ENCODE data around the gene PLXNA4. TPM values are rescaled to one million over a fixed set of nuclear protein-coding genes. Genes with fewer than 3 reads are reported as not detected.

Gene PLXNA4
- total RNA-seq, 1 donor from 2014 or later: 3.5 TPM

- no peak overlapping the region for H3K27ac Mint-ChIP-seq (ENCODE audit: unreplicated experiment)
- DNase-seq (ENCODE audit: low spot score): no peak
- H3K4me3 Mint-ChIP-seq (ENCODE audit: unreplicated experiment): no peak overlapping the region
- H3K27me3 Mint-ChIP-seq (ENCODE audit: unreplicated experiment): no peaks in the 10 kb centered on the region
- H3K4me1 Mint-ChIP-seq (ENCODE audit: unreplicated experiment): peaks cover 6% of the 10 kb centered on the region
- no peak for TF ChIP-seq CTCF (IDR thresholded peaks at IDR 0.05; ENCODE audit: unreplicated experiment)
- no peaks in the 10 kb centered on the region for H3K9me3 Mint-ChIP-seq (ENCODE audit: unreplicated experiment)
- H3K36me3 Mint-ChIP-seq (ENCODE audit: low read depth, unreplicated experiment): no peaks in the 10 kb centered on the region
Measured at GRCh38 chr7:132416395-132416794, 159.9 kb downstream of the PLXNA4 start.

DNA sequence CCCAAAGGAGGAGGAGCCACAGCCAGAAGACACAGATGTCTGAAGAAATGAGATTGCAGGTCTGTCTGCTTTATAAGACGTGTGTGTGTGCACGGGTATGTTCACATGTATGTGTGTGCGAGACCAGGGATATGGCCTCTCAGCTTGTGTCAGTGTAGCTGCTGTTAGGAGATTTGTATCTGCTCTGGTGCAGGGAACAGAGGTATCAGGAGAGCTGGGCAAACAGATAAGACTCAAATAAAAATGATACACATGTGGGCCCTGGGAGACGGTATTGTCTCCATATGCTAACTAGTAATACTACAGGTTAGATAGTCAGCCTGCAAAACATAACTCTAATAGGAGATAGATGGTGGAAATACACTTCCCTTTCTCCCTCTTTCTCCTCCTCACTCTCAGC, 161.0 kb downstream of the PLXNA4 start:
- Mint-ChIP-seq H3K4me3 (ENCODE audit: unreplicated experiment) (no peak overlapping the region), H3K27me3 (ENCODE audit: unreplicated experiment) (no peaks in the 10 kb centered on the region), H3K4me1 (ENCODE audit: unreplicated experiment) (peaks cover 6% of the 10 kb centered on the region), H3K27ac (ENCODE audit: unreplicated experiment) (no peak overlapping the region), H3K9me3 (ENCODE audit: unreplicated experiment) (no peaks in the 10 kb centered on the region), H3K36me3 (ENCODE audit: low read depth, unreplicated experiment) (no peaks in the 10 kb centered on the region)
- DNase-seq (ENCODE audit: low spot score): no peak
- no peak for TF ChIP-seq CTCF (IDR thresholded peaks at IDR 0.05; ENCODE audit: unreplicated experiment)

GRCh38 chr7:132414857-132415256, 161.4 kb downstream of the PLXNA4 start:
- H3K4me1 Mint-ChIP-seq (ENCODE audit: unreplicated experiment): peaks cover 6% of the 10 kb centered on the region
- H3K27ac Mint-ChIP-seq (ENCODE audit: unreplicated experiment): no peak overlapping the region
- H3K27me3 Mint-ChIP-seq (ENCODE audit: unreplicated experiment): no peaks in the 10 kb centered on the region
- H3K36me3 Mint-ChIP-seq (ENCODE audit: low read depth, unreplicated experiment): no peaks in the 10 kb centered on the region
- no peak for DNase-seq (ENCODE audit: low spot score)
- no peak for TF ChIP-seq CTCF (IDR thresholded peaks at IDR 0.05; ENCODE audit: unreplicated experiment)
- no peaks in the 10 kb centered on the region for H3K9me3 Mint-ChIP-seq (ENCODE audit: unreplicated experiment)
- no peak overlapping the region for H3K4me3 Mint-ChIP-seq (ENCODE audit: unreplicated experiment)

DNA sequence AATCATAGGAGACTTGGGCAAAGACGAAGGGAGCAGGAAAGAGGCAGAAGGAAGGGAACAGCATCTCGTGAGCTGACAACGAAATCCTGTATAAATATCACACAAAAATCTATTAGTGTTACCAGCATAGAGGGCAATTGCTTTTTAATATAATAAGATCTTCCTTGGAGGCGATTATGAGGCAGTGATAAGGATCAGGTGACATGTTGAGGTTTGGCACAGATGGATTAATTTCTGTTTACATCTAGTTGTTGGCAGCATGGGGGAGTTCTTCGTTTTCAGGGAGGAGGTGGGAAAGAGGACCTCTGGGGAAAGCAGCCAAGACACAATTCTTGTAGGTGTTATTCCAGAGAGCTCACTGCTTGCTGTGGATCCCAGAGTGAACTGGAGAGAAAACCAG, 163.8 kb downstream of the PLXNA4 start:
- Mint-ChIP-seq H3K36me3 (ENCODE audit: low read depth, unreplicated experiment) (no peaks in the 10 kb centered on the region), H3K4me3 (ENCODE audit: unreplicated experiment) (no peak overlapping the region), H3K9me3 (ENCODE audit: unreplicated experiment) (no peaks in the 10 kb centered on the region), H3K4me1 (ENCODE audit: unreplicated experiment) (no peaks in the 10 kb centered on the region), H3K27ac (ENCODE audit: unreplicated experiment) (no peak overlapping the region), H3K27me3 (ENCODE audit: unreplicated experiment) (no peaks in the 10 kb centered on the region)
- DNase-seq (ENCODE audit: low spot score): no peak
- no peak for TF ChIP-seq CTCF (IDR thresholded peaks at IDR 0.05; ENCODE audit: unreplicated experiment)

- TF ChIP-seq CTCF (IDR thresholded peaks at IDR 0.05; ENCODE audit: unreplicated experiment): no peak
- H3K27me3 Mint-ChIP-seq (ENCODE audit: unreplicated experiment): no peaks in the 10 kb centered on the region
- H3K9me3 Mint-ChIP-seq (ENCODE audit: unreplicated experiment): no peaks in the 10 kb centered on the region
- H3K27ac Mint-ChIP-seq (ENCODE audit: unreplicated experiment): no peak overlapping the region
- H3K4me3 Mint-ChIP-seq (ENCODE audit: unreplicated experiment): no peak overlapping the region
- DNase-seq (ENCODE audit: low spot score): no peak
- no peaks in the 10 kb centered on the region for H3K4me1 Mint-ChIP-seq (ENCODE audit: unreplicated experiment)
- no peaks in the 10 kb centered on the region for H3K36me3 Mint-ChIP-seq (ENCODE audit: low read depth, unreplicated experiment)
Measured at GRCh38 chr7:132410861-132411541, 165.3 kb downstream of the PLXNA4 start.

Data from endothelial cell (in vitro differentiated cells).